ENCODE measurements around the gene ZNF536.

- no peak for TF ChIP-seq RFX5 (IDR thresholded peaks at IDR 0.05; ENCODE audit: low read length)
- TF ChIP-seq, protein P1, sequence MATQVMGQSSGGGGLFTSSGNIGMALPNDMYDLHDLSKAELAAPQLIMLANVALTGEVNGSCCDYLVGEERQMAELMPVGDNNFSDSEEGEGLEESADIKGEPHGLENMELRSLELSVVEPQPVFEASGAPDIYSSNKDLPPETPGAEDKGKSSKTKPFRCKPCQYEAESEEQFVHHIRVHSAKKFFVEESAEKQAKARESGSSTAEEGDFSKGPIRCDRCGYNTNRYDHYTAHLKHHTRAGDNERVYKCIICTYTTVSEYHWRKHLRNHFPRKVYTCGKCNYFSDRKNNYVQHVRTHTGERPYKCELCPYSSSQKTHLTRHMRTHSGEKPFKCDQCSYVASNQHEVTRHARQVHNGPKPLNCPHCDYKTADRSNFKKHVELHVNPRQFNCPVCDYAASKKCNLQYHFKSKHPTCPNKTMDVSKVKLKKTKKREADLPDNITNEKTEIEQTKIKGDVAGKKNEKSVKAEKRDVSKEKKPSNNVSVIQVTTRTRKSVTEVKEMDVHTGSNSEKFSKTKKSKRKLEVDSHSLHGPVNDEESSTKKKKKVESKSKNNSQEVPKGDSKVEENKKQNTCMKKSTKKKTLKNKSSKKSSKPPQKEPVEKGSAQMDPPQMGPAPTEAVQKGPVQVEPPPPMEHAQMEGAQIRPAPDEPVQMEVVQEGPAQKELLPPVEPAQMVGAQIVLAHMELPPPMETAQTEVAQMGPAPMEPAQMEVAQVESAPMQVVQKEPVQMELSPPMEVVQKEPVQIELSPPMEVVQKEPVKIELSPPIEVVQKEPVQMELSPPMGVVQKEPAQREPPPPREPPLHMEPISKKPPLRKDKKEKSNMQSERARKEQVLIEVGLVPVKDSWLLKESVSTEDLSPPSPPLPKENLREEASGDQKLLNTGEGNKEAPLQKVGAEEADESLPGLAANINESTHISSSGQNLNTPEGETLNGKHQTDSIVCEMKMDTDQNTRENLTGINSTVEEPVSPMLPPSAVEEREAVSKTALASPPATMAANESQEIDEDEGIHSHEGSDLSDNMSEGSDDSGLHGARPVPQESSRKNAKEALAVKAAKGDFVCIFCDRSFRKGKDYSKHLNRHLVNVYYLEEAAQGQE (IDR thresholded peaks at IDR 0.05; ENCODE audit: low read depth, low read length) = no peak
- no peak for TF ChIP-seq EP300 (IDR thresholded peaks at IDR 0.05; ENCODE audit: borderline replicate concordance in 1 of 2, low read depth in 1 of 2, low read length in 1 of 2)
- TF ChIP-seq FOXM1 (IDR thresholded peaks at IDR 0.05; ENCODE audit: low read depth) = no peak
- no peak for TF ChIP-seq CTCF (IDR thresholded peaks at IDR 0.05)
- TF ChIP-seq ELF1 (IDR thresholded peaks at IDR 0.05) = no peak
- no peak for TF ChIP-seq EZH2phosphoT487 (IDR thresholded peaks at IDR 0.05; ENCODE audit: borderline replicate concordance, low read depth)
- no peak for TF ChIP-seq POLR2AphosphoS5 (IDR thresholded peaks at IDR 0.05; ENCODE audit: low read depth, low read length)
- TF ChIP-seq CHD2 (IDR thresholded peaks at IDR 0.05; ENCODE audit: low read length, partially characterized antibody) = no peak
- TF ChIP-seq RAD21 (IDR thresholded peaks at IDR 0.05; ENCODE audit: low read length) = no peak
These were observed 56.7 kb downstream of the ZNF536 start for GRCh38 chr19:30428844-30429243.
